Activated T-cell treated with anti-CD3 and anti-CD28 coated beads, Interleukin-2, amount 50 U/mL, for 72 hours (primary cell): Measurements from ENCODE around the gene ZNF155. TPM values are rescaled to one million over a fixed set of nuclear protein-coding genes. Genes with fewer than 3 reads are reported as not detected.

ENCODE experiments used
- ATAC-seq, 2 donors: fragments of 150-1000 bp; cut with Tn5 transposase; replicated peaks in 1 of 2; 2 replicates each; pipeline ENCODE4 v1.10.0; 2021; ENCODE audit warnings: moderate library complexity in 2 of 2, mild to moderate bottlenecking in 1 of 2
- DNase-seq, 2 donors: peaks; one replicate each; pipeline ENCODE4 v3.0.0; 2021 to 2022; ENCODE audit warnings: mixed read lengths in 1 of 2
- H3K27ac Mint-ChIP-seq: one replicate; pipeline ENCODE4 v1.8.0; 2022; ENCODE audit warnings: mild to moderate bottlenecking, moderate library complexity, mixed read lengths
- H3K27me3 Mint-ChIP-seq: one replicate; pipeline ENCODE4 v1.8.0; 2022; ENCODE audit warnings: low read depth, mixed read lengths
- H3K36me3 Mint-ChIP-seq, 2 donors: one replicate each; pipeline ENCODE4 v1.8.0; 2022; ENCODE audit warnings: mixed read lengths in 2 of 2, mild to moderate bottlenecking in 1 of 2; ENCODE audit not compliant: insufficient read depth in 2 of 2
- H3K4me1 Mint-ChIP-seq: one replicate; pipeline ENCODE4 v1.8.0; 2022; ENCODE audit warnings: low read depth, mixed read lengths
- H3K4me3 Mint-ChIP-seq, 2 donors: one replicate each; pipeline ENCODE4 v1.8.0; 2022; ENCODE audit warnings: mild to moderate bottlenecking in 2 of 2, mixed read lengths in 2 of 2, moderate library complexity in 2 of 2
- H3K9me3 Mint-ChIP-seq, 2 donors: one replicate each; pipeline ENCODE4 v1.8.0; 2022; ENCODE audit warnings: mixed read lengths in 2 of 2
- total RNA-seq, 2 donors: library from RNA; stranded (reverse); gene quantifications; one replicate each; pipeline ENCODE4 v1.2.3, GENCODE V29; 2022

The ZNF155 gene
- total RNA-seq, 2 donors from 2014 or later: 6.0 to 7.5 TPM

DNA sequence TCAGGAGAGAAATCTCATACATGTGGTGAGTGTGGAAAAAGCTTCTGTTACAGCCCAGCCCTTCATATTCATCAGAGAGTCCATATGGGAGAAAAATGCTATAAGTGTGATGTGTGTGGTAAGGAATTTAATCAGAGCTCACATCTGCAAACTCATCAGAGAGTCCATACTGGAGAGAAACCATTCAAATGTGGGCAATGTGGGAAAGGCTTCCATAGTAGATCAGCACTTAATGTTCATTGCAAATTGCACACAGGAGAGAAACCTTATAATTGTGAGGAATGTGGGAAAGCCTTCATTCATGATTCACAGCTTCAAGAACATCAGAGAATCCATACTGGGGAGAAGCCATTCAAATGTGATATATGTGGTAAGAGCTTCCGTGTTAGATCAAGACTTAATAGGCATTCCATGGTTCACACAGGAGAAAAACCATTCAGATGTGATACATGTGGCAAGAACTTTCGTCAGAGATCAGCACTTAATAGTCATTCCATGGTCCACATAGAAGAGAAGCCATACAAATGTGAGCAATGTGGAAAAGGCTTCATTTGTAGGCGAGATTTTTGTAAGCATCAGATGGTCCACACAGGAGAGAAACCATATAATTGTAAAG is 17.8 kb upstream of the ZNF155 start:
- Mint-ChIP-seq H3K27me3 (no peaks in the 10 kb centered on the region), H3K4me3 (no peak overlapping the region), H3K36me3 (peaks cover 38 to 64% of the 10 kb centered on the region in 2 donors), H3K9me3 (peaks cover 31 to 35% of the 10 kb centered on the region in 2 donors), H3K27ac (no peak overlapping the region), H3K4me1 (no peaks in the 10 kb centered on the region)
- DNase-seq (no peak), ATAC-seq (no peak)

DNA sequence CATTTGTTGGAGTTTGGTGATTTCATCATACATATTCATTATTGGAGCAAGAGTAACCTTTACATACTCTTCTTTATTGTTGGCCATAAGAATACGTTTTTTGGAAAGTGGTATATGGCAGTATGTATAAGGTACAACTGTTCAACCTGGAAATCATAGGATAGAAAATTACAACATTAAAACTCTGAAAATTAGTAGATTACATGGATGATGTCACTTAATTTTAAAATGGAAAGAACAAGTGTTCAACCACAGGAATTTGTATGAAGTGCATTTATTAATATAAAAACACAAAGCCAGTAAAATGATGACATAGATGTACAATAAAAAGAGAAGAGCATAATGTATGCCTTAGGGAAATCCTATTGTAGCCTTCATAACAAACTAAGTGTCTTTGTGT is 7.3 kb upstream of the ZNF155 start:
- peaks cover 14 to 24% of the 10 kb centered on the region in 2 donors for H3K9me3 Mint-ChIP-seq
- no peak for ATAC-seq
- peaks cover 10 to 12% of the 10 kb centered on the region in 2 donors for H3K36me3 Mint-ChIP-seq
- H3K4me1 Mint-ChIP-seq: no peaks in the 10 kb centered on the region
- H3K27ac Mint-ChIP-seq: no peak overlapping the region
- DNase-seq: no peak
- H3K4me3 Mint-ChIP-seq: no peak overlapping the region
- H3K27me3 Mint-ChIP-seq: no peaks in the 10 kb centered on the region

DNA sequence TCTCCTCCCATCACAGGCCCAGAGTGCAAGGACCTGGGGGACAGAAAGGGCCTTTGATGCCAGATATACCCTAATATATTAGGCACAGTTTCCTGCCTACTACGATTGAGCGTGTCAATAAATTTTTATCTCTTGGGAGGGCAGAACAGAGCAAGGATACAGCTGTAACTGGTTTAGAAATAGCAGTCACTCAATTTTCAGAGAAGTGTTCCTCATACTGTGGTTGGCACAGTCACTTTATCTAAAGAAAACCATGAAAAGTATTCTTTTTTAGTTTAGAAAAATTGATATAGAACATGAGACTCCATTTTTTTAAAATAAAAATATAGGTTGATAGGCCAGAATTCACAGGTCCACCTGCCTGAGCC is 460 bp upstream of the ZNF155 start:
- DNase-seq (no peak), ATAC-seq (peak in 1 of 2 donors; percentile 6)
- Mint-ChIP-seq H3K4me1 (peaks cover 10% of the 10 kb centered on the region), H3K4me3 (peak overlapping the region; percentile 74 to 77), H3K36me3 (peaks cover 4 to 6% of the 10 kb centered on the region in 2 donors), H3K27ac (peak overlapping the region; percentile 76), H3K27me3 (no peaks in the 10 kb centered on the region), H3K9me3 (peaks cover 0 to 9% of the 10 kb centered on the region in 2 donors)

DNA sequence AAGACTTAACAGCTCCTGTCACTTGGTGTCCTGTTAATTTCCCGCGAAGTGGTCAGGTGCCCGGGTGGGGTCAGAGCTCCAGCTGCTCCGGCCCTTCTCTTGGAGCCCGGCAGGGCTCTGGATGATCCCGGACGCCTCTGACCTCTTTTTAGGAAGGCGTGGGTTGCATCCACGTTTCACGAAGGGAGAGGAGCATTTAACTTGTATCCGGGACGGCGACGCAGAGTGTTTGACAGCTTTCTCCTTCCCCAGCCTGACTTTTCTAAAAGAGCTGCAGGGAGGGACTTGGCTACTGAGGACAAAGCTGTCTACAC is 656 bp downstream of the ZNF155 start:
- ATAC-seq (peak; percentile 17 to 38), DNase-seq (peak; percentile 2 to 8)
- Mint-ChIP-seq H3K27me3 (no peaks in the 10 kb centered on the region), H3K9me3 (peaks cover 2 to 15% of the 10 kb centered on the region in 2 donors), H3K4me1 (peaks cover 10% of the 10 kb centered on the region), H3K36me3 (peaks cover 13 to 15% of the 10 kb centered on the region in 2 donors), H3K27ac (peak overlapping the region; percentile 91), H3K4me3 (peak overlapping the region; percentile 91 to 94)

DNA sequence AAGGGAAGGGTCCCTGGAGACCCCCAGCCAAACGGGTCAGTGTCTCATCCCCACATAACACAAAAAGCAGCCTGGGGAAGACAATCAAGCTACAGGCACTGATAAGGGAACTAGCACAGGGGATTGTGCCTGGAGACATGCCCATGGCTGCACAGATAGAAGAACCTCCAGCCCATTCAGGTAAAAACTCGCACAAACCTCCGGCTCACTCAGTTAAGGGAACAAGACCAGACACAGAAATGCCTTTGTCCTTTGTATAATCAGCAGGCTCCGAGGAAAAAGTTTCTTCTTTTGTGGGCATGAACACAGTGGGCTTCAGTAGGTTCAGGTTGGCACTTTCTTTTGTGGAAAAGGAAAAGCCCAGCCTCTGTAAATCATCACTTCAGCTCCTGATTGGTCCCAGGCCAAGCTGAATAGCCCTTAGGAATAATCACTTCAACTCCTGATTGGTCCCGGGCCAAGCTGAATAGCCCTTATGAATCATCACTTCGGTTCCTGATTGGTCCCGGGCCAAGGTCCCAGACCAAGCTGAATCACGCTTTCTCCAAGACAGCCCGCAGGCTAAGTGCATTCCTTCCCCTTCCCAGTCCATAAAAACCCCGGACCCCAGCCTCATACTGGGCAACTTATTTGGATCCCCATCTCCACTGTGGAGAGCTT is 13.8 kb downstream of the ZNF155 start:
- Mint-ChIP-seq H3K27me3 (no peaks in the 10 kb centered on the region), H3K36me3 (peaks cover 27 to 50% of the 10 kb centered on the region in 2 donors), H3K9me3 (peaks cover 26 to 28% of the 10 kb centered on the region in 2 donors), H3K4me1 (peaks cover 10% of the 10 kb centered on the region), H3K27ac (no peak overlapping the region), H3K4me3 (no peak overlapping the region)
- no peak for DNase-seq
- no peak for ATAC-seq

DNA sequence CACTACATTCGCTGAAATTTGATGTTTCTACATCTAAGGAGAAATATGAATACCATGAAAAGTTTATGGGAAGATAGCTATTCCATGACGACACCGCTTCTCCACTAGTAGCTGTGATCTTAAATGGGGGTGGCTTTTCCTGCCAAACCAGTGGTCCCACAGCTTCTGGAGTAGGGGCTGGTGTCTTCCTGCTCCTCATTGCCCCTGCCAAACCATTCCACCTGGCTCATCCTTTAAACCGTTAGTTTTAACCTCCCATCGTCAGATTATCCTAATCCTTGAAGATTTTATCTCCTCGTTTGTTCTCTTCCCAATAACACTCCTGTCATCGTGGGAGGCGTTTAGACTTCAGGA is 18.2 kb downstream of the ZNF155 start:
- Mint-ChIP-seq H3K4me1 (peaks cover 18% of the 10 kb centered on the region), H3K27ac (peak overlapping the region; percentile 94), H3K36me3 (peaks cover 26 to 33% of the 10 kb centered on the region in 2 donors), H3K9me3 (peaks cover 18 to 30% of the 10 kb centered on the region in 2 donors), H3K27me3 (no peaks in the 10 kb centered on the region), H3K4me3 (peak overlapping the region; percentile 99)
- DNase-seq (no peak), ATAC-seq (no peak)

DNA sequence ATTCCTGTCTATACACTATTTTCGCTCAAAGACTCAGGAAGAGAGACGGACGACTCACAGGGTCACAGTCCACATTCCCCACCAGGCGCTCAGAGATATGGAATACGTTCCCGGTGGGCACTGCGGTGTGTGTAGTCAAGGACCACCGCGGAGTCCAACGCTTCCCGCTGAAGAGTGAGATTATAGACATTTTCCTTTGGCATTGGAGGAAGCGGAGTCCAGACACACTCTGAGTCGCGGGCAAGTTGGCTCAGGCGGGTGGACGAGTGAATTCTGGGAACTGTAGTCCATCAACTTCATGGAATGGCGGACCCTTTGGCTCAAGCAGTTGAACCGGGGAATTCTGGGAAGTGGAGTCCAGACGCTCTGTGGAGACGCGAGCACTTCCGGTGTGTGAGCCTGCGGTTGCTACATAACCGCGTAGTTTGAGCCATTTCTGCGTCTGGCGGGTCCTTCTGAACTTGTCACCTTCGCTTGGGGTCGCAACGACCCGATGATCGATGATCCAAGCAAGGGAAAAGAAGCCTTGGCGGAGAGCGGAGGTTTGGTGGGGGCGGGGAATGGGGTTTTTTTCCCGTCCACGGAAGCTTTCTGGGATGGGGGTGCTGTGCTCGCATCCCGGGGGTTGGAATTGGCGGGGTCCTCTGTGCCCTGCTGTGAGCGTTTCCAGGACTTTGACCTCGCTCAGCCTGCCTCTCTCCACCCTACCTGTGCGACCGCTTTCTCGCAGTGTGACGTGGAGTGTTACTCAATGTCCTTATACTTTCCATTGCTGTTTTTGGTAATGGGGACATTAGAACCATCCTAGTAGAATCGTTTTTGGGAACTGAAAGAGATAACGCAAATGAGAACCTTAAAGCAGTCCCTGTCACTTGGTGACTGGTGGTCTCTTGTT is 18.8 kb downstream of the ZNF155 start, which contains the start of gene ZNF230:
ZNF230 (plus strand) TSS at position 392 of the 895 bp plus-strand sequence. CDS start 4,122 bp downstream, outside the sequence.
- peaks cover 18% of the 10 kb centered on the region for H3K4me1 Mint-ChIP-seq
- ATAC-seq: peak; percentile 97 to 99
- H3K27me3 Mint-ChIP-seq: no peaks in the 10 kb centered on the region
- H3K9me3 Mint-ChIP-seq: peaks cover 22 to 35% of the 10 kb centered on the region in 2 donors
- peaks cover 32 to 35% of the 10 kb centered on the region in 2 donors for H3K36me3 Mint-ChIP-seq
- DNase-seq: peak; percentile 82 to 88
- peak within 1 kb of the TSS; percentile 94 for H3K27ac Mint-ChIP-seq
- H3K4me3 Mint-ChIP-seq: peak within 1 kb of the TSS; percentile 99

DNA sequence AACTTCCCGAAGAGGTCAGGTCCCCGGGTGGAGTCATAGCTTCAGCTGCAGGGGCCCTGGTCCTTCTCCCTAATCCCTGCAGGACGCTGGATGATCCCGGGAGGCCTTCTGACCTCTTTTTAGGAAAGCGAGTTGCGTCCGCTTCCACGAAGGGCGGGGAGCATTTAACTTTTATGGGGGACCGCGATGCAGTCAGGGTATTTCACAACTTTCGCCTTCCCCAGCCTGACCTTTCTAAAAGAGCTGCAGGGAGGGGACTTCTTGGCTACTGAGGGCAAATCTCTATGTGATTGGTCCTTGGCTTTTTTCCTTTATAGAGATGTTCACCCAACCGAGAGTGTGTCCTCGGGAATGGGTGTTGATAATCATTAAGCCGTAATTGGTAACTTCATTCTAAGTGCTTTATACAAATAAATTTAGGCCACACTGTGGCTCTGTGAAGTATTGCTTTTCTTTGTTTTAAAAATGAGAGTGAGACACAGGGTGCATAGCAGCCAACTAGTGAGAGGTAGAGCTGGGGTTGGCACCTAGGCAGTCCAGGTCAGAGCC is 19.5 kb downstream of the ZNF155 start:
- peak in 1 of 2 donors; percentile 2 for DNase-seq
- peak overlapping the region; percentile 99 for H3K4me3 Mint-ChIP-seq
- H3K4me1 Mint-ChIP-seq: peaks cover 18% of the 10 kb centered on the region
- H3K27me3 Mint-ChIP-seq: no peaks in the 10 kb centered on the region
- peak; percentile 12 to 27 for ATAC-seq
- H3K9me3 Mint-ChIP-seq: peaks cover 17 to 30% of the 10 kb centered on the region in 2 donors
- H3K27ac Mint-ChIP-seq: peak overlapping the region; percentile 94
- H3K36me3 Mint-ChIP-seq: peaks cover 35 to 37% of the 10 kb centered on the region in 2 donors

DNA sequence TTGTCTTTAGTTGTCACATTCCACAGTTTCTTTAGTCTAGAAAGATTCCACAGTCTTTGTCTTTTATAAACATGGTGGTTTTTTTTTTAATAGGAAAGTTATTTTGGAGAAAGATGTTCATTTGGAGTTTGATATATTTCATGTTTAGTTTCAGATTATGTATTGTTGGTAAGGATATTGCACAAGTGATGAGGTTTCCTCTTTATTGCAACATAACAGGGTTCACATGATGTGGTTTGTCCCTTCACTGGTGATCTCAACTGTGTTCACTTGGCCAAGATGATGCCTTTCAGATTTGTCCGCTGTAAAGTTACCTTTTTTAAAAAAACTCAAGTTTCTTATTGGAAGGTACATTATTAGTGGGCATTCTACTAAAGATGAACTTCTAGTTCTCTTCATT is 22.0 kb downstream of the ZNF155 start:
- DNase-seq: no peak
- H3K4me3 Mint-ChIP-seq: no peak overlapping the region
- peaks cover 18% of the 10 kb centered on the region for H3K4me1 Mint-ChIP-seq
- H3K9me3 Mint-ChIP-seq: peaks cover 23 to 41% of the 10 kb centered on the region in 2 donors
- no peak for ATAC-seq
- H3K27me3 Mint-ChIP-seq: no peaks in the 10 kb centered on the region
- peaks cover 51 to 55% of the 10 kb centered on the region in 2 donors for H3K36me3 Mint-ChIP-seq
- H3K27ac Mint-ChIP-seq: no peak overlapping the region

DNA sequence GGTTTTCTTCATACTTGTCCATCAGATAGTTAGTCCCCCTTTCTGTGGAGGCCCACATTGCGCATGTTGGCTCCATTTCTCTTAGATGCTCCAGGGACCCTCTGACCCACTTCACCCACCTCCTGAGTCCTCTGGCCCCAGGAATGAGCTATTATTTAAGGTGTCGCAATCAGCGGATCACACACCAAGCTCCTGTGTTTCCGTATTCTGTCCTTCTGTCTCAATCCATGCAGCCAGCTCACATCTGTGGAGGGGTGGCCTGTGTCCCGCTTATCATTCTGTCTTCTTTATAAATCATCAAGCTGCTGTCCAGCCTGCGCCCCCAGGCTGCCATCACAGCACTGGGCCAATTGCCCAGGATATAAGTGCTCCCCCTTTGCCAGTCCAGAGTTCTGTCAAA is 23.5 kb downstream of the ZNF155 start:
- Mint-ChIP-seq H3K36me3 (peaks cover 57 to 64% of the 10 kb centered on the region in 2 donors), H3K9me3 (peaks cover 26 to 42% of the 10 kb centered on the region in 2 donors), H3K27ac (no peak overlapping the region), H3K27me3 (no peaks in the 10 kb centered on the region), H3K4me1 (peaks cover 10% of the 10 kb centered on the region), H3K4me3 (no peak overlapping the region)
- ATAC-seq (no peak), DNase-seq (no peak)

DNA sequence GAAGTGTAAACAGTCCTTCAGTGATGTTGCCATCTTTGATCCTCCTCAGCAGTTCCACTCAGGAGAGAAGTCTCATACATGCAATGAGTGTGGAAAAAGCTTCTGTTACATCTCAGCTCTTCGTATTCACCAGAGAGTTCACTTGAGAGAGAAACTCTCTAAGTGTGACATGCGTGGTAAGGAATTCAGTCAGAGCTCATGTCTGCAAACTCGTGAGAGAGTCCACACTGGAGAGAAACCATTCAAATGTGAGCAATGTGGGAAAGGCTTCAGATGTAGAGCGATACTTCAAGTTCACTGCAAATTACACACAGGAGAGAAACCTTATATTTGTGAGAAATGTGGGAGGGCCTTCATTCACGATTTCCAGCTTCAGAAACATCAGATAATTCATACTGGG is 26.5 kb downstream of the ZNF155 start:
- H3K27ac Mint-ChIP-seq: no peak overlapping the region
- H3K36me3 Mint-ChIP-seq: peaks cover 52 to 68% of the 10 kb centered on the region in 2 donors
- DNase-seq (no peak), ATAC-seq (no peak)
- no peaks in the 10 kb centered on the region for H3K4me1 Mint-ChIP-seq
- H3K9me3 Mint-ChIP-seq: peaks cover 35 to 48% of the 10 kb centered on the region in 2 donors
- no peak overlapping the region for H3K4me3 Mint-ChIP-seq
- no peaks in the 10 kb centered on the region for H3K27me3 Mint-ChIP-seq

DNA sequence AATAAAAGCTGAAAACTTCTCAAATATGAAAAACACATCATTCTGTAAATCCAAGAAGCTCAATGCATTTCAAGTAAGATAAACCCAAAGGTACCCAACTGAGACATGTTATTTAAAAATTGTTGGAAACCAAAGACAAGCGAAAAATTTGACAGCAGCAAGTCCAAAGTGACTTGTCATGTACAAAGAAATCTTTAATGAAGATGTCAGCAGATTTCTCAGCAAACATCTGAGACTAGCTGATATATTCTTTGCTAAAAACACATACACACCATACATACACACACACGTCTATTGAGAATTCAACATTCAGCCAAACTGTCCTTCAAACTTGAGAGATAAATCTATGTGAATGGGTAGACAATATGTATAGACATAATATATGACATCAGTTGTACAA is 35.5 kb downstream of the ZNF155 start:
- Mint-ChIP-seq H3K27me3 (no peaks in the 10 kb centered on the region), H3K9me3 (peaks cover 21 to 27% of the 10 kb centered on the region in 2 donors), H3K27ac (no peak overlapping the region), H3K36me3 (peaks cover 15 to 18% of the 10 kb centered on the region in 2 donors), H3K4me3 (no peak overlapping the region), H3K4me1 (peaks cover under 1% of the 10 kb centered on the region)
- DNase-seq: no peak
- ATAC-seq: no peak

DNA sequence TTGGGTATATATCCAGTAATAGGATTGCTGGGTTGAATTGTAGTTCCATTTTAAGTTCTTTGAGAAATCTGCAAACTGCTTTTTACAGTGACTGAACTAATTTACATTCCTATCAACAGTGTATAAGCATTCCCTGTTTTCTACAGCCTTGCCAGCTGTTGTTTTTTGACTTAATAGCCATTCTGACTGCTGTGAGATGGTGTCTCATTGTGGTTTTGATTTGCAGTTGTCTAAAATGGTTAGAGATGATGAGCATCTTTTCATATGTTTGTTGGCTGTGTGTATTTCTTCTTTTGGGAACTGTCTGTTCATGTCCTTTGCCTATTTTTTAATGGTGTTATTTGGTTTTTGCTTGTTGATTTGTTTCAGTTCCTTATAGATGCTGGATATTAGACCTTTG is 37.2 kb downstream of the ZNF155 start:
- Mint-ChIP-seq H3K36me3 (peaks cover 20 to 28% of the 10 kb centered on the region in 2 donors), H3K4me3 (no peak overlapping the region), H3K27ac (no peak overlapping the region), H3K27me3 (no peaks in the 10 kb centered on the region), H3K9me3 (peaks cover 21 to 25% of the 10 kb centered on the region in 2 donors), H3K4me1 (peaks cover 17% of the 10 kb centered on the region)
- ATAC-seq (no peak), DNase-seq (no peak)
